ENCODE data around the gene NDUFA6. TPM values are rescaled to one million over a fixed set of nuclear protein-coding genes. Genes with fewer than 3 reads are reported as not detected.
"Not testable (repeated sequence)": the region's sequence is repeated elsewhere in the genome, so short reads cannot be mapped to it uniquely, and the experiment has no call there.

The NDUFA6 gene
- 23.9 TPM for total RNA-seq

DNA sequence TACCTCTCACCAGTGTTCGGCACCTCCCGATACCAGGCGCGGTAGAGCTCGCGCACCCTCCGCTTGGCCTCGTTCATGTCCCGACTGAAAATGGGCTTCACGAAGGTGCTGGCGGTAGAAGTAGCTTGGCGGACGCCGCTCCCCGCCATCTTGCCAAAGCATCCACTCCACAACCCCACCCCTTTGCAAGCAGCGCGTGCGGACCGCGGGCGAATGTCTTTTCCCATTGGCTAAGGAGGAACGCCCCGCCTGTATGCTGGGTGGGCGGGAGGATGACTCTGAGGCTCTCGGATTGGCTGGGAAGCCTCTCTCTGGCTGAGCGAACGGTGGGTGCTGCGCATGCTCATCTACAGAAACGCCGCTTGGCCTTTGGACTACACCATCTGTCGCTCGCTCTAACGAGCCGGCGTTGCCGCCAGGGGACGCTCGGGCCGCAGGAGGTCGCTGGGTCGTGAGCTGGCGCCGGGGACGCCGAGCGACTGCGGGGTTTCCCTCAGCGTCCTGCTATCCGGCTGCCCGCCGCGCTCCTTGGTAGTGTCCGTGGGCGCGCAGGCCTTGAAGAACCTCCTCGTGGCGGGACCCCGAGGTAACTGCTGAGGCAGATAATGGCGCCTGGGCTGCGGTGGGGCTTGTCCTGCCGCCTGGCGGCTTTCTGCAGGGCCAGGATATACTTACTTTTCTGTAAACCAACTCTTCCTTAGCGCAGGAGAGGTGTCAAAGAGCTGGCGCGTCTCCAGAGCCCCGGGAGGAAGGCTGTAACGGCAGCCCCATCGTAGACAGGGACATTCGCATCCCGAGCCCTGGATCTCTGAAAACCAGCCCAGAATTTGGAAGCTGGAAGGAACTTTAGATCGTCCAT is at the start of gene NDUFA6:
NDUFA6 (minus strand) TSS at position 177 of the 859 bp plus-strand sequence; CDS start at position 149, 28 bp downstream.
- intact Hi-C loops (cut with DNase I), result loop anchor here (1.0 to 2.0 kb wide), 5 partner anchors 11 to 354 kb away; partner anchors contain the start of genes NAGA and TCF20

DNA sequence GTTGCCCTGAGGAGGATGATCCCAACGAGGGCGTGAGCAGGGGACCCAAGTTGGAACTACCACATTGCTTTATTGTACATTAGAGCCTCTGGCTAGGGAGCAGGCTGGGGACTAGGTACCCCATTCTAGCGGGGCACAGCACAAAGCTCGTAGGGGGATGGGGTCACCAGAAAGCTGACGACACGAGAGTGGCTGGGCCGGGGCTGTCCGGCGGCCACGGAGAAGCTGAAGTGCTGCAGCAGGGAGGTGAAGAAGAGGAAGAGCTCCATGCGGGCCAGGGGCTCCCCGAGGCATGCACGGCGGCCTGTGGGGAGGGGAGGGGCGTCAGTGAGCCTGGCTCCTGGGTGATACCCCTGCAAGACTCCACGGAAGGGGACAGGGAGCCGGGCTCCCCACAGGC is 49.6 kb upstream of the NDUFA6 start:
- H3K27ac ChIP-seq; DNase-seq (ENCODE audit: low spot score in 2 of 2); H3K27me3 ChIP-seq; intact Hi-C loops (cut with DNase I); H3K4me1 ChIP-seq; H3K4me3 ChIP-seq; H3K9me3 ChIP-seq; H3K36me3 ChIP-seq: not testable (repeated sequence)

More for the DNA sequence above, at the start of gene NDUFA6:
- H3K4me1 ChIP-seq, result peaks cover 5 to 16% of the 10 kb centered on the region in 2 donors
- peak; percentile 98 to 99 for DNase-seq (ENCODE audit: low spot score in 2 of 2)
- H3K27ac ChIP-seq, result peak within 1 kb of the TSS; percentile 93 to 97
- TF ChIP-seq, protein P1, sequence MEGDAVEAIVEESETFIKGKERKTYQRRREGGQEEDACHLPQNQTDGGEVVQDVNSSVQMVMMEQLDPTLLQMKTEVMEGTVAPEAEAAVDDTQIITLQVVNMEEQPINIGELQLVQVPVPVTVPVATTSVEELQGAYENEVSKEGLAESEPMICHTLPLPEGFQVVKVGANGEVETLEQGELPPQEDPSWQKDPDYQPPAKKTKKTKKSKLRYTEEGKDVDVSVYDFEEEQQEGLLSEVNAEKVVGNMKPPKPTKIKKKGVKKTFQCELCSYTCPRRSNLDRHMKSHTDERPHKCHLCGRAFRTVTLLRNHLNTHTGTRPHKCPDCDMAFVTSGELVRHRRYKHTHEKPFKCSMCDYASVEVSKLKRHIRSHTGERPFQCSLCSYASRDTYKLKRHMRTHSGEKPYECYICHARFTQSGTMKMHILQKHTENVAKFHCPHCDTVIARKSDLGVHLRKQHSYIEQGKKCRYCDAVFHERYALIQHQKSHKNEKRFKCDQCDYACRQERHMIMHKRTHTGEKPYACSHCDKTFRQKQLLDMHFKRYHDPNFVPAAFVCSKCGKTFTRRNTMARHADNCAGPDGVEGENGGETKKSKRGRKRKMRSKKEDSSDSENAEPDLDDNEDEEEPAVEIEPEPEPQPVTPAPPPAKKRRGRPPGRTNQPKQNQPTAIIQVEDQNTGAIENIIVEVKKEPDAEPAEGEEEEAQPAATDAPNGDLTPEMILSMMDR (IDR thresholded peaks at IDR 0.05), result peak; percentile 90 to 98 (median 95)
- peaks cover 7 to 16% of the 10 kb centered on the region in 2 donors for H3K36me3 ChIP-seq
- no peaks in the 10 kb centered on the region for H3K27me3 ChIP-seq
- H3K4me3 ChIP-seq, result peak within 1 kb of the TSS; percentile 79 to 91
- no peaks in the 10 kb centered on the region for H3K9me3 ChIP-seq

GRCh38 chr22:42139508-42139907 is 48.9 kb upstream of the NDUFA6 start:
- H3K9me3 ChIP-seq; DNase-seq (ENCODE audit: low spot score in 2 of 2); H3K36me3 ChIP-seq; H3K4me3 ChIP-seq; H3K27me3 ChIP-seq; H3K27ac ChIP-seq; H3K4me1 ChIP-seq; intact Hi-C loops (cut with DNase I): not testable (repeated sequence)

- Histone ChIP-seq H3K4me3 (no peak overlapping the region), H3K9me3 (no peaks in the 10 kb centered on the region), H3K36me3 (no peaks in the 10 kb centered on the region), H3K27ac (no peak overlapping the region), H3K4me1 (no peaks in the 10 kb centered on the region), H3K27me3 (no peaks in the 10 kb centered on the region)
- intact Hi-C loops (cut with DNase I), result no loop called here
- TF ChIP-seq, protein P1 (IDR thresholded peaks at IDR 0.05), result no peak
- DNase-seq (ENCODE audit: low spot score in 2 of 2), result no peak
Observed at GRCh38 chr22:42138972-42139371, 48.4 kb upstream of the NDUFA6 start.

GRCh38 chr22:42138122-42138770 is 47.7 kb upstream of the NDUFA6 start:
- H3K9me3 ChIP-seq, result no peaks in the 10 kb centered on the region
- H3K27me3 ChIP-seq, result no peaks in the 10 kb centered on the region
- H3K4me3 ChIP-seq, result no peak overlapping the region
- intact Hi-C loops (cut with DNase I), result no loop called here
- no peak overlapping the region for H3K27ac ChIP-seq
- no peaks in the 10 kb centered on the region for H3K4me1 ChIP-seq
- peak in 1 of 2 donors; percentile 57 for DNase-seq (ENCODE audit: low spot score in 2 of 2)
- TF ChIP-seq, protein P1 (IDR thresholded peaks at IDR 0.05), result no peak
- no peaks in the 10 kb centered on the region for H3K36me3 ChIP-seq

DNA sequence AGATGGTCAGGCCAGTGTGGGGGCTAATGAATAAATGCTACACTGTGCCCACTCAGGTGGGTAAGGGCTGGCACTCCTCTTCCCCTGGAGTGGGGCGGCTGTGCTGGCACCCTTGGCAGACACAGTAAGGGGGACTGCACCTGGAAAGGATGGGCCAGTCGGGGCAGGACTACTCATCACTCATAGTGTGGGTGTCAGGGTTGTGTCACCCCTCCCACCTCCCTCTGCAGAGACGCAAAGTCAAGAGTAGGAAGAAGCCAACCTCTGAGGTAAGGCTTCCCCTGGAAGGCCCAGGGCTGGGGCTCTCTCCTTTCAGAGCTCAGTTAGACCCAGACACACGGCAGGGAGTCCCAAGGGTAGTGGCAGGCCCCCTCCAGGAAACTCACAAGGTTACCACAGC is 45.1 kb upstream of the NDUFA6 start:
- H3K4me3 ChIP-seq; intact Hi-C loops (cut with DNase I); DNase-seq (ENCODE audit: low spot score in 2 of 2); H3K4me1 ChIP-seq; H3K27me3 ChIP-seq; H3K27ac ChIP-seq; H3K36me3 ChIP-seq; H3K9me3 ChIP-seq: not testable (repeated sequence)

Data from ascending aorta (tissue), 2 donors.